ENCODE measurements around the gene SERPINA6.
"Not testable (repeated sequence)": the region's sequence is repeated elsewhere in the genome, so short reads cannot be mapped to it uniquely, and the experiment has no call there.

SERPINA6 gene, protein sequence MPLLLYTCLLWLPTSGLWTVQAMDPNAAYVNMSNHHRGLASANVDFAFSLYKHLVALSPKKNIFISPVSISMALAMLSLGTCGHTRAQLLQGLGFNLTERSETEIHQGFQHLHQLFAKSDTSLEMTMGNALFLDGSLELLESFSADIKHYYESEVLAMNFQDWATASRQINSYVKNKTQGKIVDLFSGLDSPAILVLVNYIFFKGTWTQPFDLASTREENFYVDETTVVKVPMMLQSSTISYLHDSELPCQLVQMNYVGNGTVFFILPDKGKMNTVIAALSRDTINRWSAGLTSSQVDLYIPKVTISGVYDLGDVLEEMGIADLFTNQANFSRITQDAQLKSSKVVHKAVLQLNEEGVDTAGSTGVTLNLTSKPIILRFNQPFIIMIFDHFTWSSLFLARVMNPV

GRCh38 chr14:94322648-94323570 is at the start of gene SERPINA6:
Gene SERPINA6 (minus strand): TSS chr14:94323336. CDS start chr14:94314648, 8,688 bp downstream.
- DNase-seq (ENCODE audit: low read depth): no peak
- TF ChIP-seq, protein P1, sequence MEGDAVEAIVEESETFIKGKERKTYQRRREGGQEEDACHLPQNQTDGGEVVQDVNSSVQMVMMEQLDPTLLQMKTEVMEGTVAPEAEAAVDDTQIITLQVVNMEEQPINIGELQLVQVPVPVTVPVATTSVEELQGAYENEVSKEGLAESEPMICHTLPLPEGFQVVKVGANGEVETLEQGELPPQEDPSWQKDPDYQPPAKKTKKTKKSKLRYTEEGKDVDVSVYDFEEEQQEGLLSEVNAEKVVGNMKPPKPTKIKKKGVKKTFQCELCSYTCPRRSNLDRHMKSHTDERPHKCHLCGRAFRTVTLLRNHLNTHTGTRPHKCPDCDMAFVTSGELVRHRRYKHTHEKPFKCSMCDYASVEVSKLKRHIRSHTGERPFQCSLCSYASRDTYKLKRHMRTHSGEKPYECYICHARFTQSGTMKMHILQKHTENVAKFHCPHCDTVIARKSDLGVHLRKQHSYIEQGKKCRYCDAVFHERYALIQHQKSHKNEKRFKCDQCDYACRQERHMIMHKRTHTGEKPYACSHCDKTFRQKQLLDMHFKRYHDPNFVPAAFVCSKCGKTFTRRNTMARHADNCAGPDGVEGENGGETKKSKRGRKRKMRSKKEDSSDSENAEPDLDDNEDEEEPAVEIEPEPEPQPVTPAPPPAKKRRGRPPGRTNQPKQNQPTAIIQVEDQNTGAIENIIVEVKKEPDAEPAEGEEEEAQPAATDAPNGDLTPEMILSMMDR (IDR thresholded peaks at IDR 0.05; ENCODE audit: insufficient read depth, low read depth, low read length, missing control alignments): no peak
- H3K4me3 ChIP-seq (ENCODE audit: low read length): no peak within 1 kb of the TSS

DNA sequence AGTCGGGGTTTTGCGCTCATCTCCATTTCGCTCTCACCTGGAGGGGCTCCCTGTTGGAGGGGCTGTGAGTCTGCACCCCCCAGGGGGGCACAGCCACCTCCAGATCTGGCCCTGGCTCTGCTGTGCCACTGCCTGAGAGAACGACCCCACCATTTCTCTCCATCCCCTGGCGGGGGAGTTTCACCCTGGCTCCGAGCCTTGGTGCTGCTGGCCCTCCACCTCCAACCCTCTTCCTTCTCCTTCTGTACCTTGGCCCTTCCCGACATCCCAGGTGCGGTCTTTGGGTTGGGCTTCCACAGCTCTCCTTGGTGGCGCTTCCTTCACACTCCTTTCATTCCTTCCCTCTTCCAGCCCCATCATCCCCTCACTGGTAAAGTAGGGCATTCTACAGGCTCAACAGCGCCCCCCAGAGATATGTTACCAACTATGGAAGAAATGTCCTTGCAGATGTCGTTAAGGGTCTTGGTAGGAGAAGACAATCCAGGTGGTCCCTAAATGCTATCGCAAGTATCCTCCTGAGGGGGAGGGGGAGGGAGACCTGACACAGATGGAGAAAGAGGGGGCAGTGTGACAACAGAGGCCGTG is 49.0 kb upstream of the SERPINA6 start:
- no peak for DNase-seq (ENCODE audit: low read depth)
- TF ChIP-seq, protein P1 (IDR thresholded peaks at IDR 0.05; ENCODE audit: insufficient read depth, low read depth, low read length, missing control alignments): no peak

DNA sequence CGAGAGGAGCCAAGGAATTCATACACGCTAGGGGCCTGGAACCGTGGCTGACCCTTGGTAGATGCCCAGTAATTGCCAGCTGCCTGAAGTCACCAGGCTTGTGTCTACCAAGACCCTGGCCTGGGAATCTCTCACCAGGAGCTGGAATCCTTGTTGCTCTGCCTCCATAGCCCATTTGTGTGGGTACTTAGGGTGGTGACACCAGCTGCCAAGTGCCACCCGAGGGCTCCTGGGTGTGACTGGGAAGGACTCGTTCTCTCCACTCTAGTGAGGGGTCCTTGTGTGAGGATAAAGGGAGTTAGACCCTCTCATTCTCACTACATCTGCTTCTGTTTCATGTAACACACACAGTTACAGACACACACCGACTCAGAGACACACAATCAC is 47.4 kb upstream of the SERPINA6 start:
- no peak overlapping the region for H3K4me3 ChIP-seq (ENCODE audit: low read length)
- no peak for DNase-seq (ENCODE audit: low read depth)
- TF ChIP-seq, protein P1 (IDR thresholded peaks at IDR 0.05; ENCODE audit: insufficient read depth, low read depth, low read length, missing control alignments): no peak

More for the DNA sequence above, 49.0 kb upstream of the SERPINA6 start:
- H3K4me3 ChIP-seq (ENCODE audit: low read length): no peak overlapping the region

DNA sequence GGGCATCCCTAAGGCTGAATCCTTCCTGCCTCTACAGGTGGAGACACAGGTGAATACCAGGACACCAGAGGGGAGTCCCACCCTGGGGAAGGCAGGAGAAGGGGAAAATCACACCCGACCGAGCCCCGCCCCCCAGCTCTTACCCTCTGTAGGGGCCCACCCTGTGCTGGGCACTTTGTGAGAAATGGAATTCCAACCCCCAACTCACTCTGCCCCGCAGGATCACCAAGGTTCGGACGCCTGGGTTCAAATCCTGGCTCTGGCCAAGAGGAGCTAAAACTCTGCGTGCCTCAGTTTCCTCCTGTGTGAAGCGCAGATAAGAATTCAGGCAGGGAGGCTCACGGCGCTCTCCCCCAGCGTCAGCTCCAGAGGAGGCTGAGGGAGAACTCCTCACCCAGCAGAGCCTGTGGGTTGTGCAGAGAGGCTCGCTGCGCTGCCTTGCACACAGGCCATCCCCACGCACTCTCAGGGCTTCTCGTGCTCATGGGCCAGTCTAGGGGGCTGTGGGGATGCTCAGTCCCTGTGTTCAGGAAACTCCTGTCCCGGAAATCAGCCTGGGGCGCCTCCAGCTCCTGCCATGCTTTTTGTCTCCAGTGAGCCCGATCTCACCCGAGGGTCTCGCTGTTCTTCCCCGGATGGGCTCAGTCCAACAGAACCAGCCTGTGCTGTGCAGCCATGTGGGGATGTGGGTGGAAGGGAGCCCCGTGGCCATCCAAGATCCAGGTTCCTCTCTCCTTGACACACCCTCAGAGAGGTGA is 46.8 kb upstream of the SERPINA6 start:
- not testable (repeated sequence) for H3K4me3 ChIP-seq (ENCODE audit: low read length)

GRCh38 chr14:94368956-94369355 is 45.8 kb upstream of the SERPINA6 start:
- no peak overlapping the region for H3K4me3 ChIP-seq (ENCODE audit: low read length)
- no peak for DNase-seq (ENCODE audit: low read depth)
- TF ChIP-seq, protein P1 (IDR thresholded peaks at IDR 0.05; ENCODE audit: insufficient read depth, low read depth, low read length, missing control alignments): no peak

More for the DNA sequence above, 46.8 kb upstream of the SERPINA6 start:
- not testable (repeated sequence) for DNase-seq (ENCODE audit: low read depth)

DNA sequence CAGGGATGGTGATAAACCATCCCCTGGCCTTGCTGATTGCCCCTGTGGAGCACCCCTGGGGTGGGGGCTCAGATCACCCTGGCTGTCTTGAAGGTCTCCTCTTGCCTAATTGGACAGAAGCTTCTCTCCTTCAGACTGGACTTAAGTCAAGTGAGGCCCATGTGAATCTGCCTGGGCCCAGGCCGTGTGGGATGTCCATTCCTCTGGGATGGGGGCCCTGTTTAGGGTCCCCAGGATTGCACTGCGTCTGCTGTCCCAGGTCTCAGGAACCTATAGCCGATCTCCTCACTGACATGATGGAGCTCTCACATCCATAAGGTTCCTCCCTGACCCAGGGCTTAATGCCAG is 45.1 kb upstream of the SERPINA6 start:
- no peak for DNase-seq (ENCODE audit: low read depth)
- no peak overlapping the region for H3K4me3 ChIP-seq (ENCODE audit: low read length)
- TF ChIP-seq, protein P1 (IDR thresholded peaks at IDR 0.05; ENCODE audit: insufficient read depth, low read depth, low read length, missing control alignments): no peak
